Osteoblast (primary cell): ENCODE data around the gene REEP3. TPM values are rescaled to one million over a fixed set of nuclear protein-coding genes. Genes with fewer than 3 reads are reported as not detected.
"Not testable (repeated sequence)": the region's sequence is repeated elsewhere in the genome, so short reads cannot be mapped to it uniquely, and the experiment has no call there.

Source experiments
- DNase-seq: peaks from one replicate; pipeline ENCODE4 v3.0.0; 2011; ENCODE audit warnings: low spot score, mixed read lengths; ENCODE audit not compliant: insufficient read length; ENCODE audit errors: missing footprints
- H2AFZ ChIP-seq: 2 replicates; pipeline ENCODE4 v1.6.0; 2011; ENCODE audit warnings: mild to moderate bottlenecking, low read length
- H3K27ac ChIP-seq: 2 replicates; pipeline ENCODE4 v1.5.1; 2011; ENCODE audit warnings: mild to moderate bottlenecking, low read depth, low read length, moderate library complexity
- H3K27me3 ChIP-seq: 2 replicates; pipeline ENCODE4 v1.6.0; 2012; ENCODE audit warnings: mild to moderate bottlenecking, control low read depth, inconsistent platforms, low read length, moderate library complexity; ENCODE audit not compliant: insufficient read depth
- H3K36me3 ChIP-seq: 2 replicates; pipeline ENCODE4 v1.5.1; 2011; ENCODE audit warnings: mild to moderate bottlenecking, low read length, control low read depth, moderate library complexity; ENCODE audit not compliant: insufficient read depth
- H3K4me1 ChIP-seq: 2 replicates; pipeline ENCODE4 v1.5.1; 2011; ENCODE audit warnings: mild to moderate bottlenecking, low read length, control low read depth, moderate library complexity; ENCODE audit not compliant: insufficient read depth
- H3K4me2 ChIP-seq: 2 replicates; pipeline ENCODE4 v1.6.0; 2011; ENCODE audit warnings: mild to moderate bottlenecking, low read length; ENCODE audit not compliant: insufficient read depth
- H3K4me3 ChIP-seq: fragments of 200-600 bp; sonication (generic); 3 replicates; pipeline ENCODE4 v1.5.1; 2012; ENCODE audit warnings: mild to moderate bottlenecking, low read length, inconsistent platforms; ENCODE audit not compliant: insufficient read depth
- H3K79me2 ChIP-seq: 2 replicates; pipeline ENCODE4 v1.6.0; 2012; ENCODE audit warnings: mild to moderate bottlenecking, low read length, control low read depth, inconsistent platforms; ENCODE audit not compliant: insufficient read depth
- H3K9me3 ChIP-seq: 2 replicates; pipeline ENCODE4 v1.5.1; 2011; ENCODE audit warnings: low read depth, low read length, control low read depth
- H4K20me1 ChIP-seq: 2 replicates; pipeline ENCODE4 v1.6.0; 2012; ENCODE audit warnings: mild to moderate bottlenecking, low read length, control low read depth; ENCODE audit not compliant: insufficient read depth
- CTCF ChIP-seq: IDR thresholded peaks from 2 replicates; pipeline ENCODE4 v1.5.1; 2011; ENCODE audit warnings: mild to moderate bottlenecking, low read depth, low read length, moderate library complexity; ENCODE audit errors: extremely low read depth
- total RNA-seq: library from RNA; depleted of rRNA; stranded (reverse); fragments of >200 nt; gene quantifications from 2 replicates; pipeline ENCODE4 v1.2.3, GENCODE V29; 2012

The REEP3 gene
- total RNA-seq, 1 donor: 71.3 TPM

DNA sequence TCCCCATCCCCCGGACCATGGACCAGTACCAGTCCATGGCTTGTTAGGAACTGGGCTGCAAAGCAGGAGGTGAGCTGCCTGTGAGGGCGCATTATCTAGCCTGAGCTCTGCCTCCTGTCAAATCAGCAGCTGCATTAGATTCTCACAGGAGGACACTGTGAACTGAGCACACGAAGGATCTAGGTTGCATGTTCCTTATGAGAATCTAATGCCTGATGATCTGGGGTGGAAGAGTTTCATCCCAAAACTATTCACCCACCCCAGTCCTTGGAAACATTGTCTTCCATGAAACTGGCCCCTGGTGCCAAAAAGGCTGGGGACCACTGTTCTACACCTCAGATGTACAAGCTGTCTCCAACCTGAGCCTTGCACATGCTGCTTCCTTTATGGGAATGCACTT lies 31.4 kb upstream of the REEP3 start:
- no peak overlapping the region for H2AFZ ChIP-seq
- no peaks in the 10 kb centered on the region for H3K9me3 ChIP-seq
- no peak for TF ChIP-seq CTCF
- no peak for DNase-seq
- peaks cover 5% of the 10 kb centered on the region for H4K20me1 ChIP-seq
- no peak overlapping the region for H3K4me2 ChIP-seq
- H3K4me3 ChIP-seq: no peak overlapping the region
- peaks cover 73% of the 10 kb centered on the region for H3K79me2 ChIP-seq
- no peak overlapping the region for H3K27ac ChIP-seq
- H3K4me1 ChIP-seq: peaks cover 23% of the 10 kb centered on the region
- H3K36me3 ChIP-seq: no peaks in the 10 kb centered on the region
- no peaks in the 10 kb centered on the region for H3K27me3 ChIP-seq

DNA sequence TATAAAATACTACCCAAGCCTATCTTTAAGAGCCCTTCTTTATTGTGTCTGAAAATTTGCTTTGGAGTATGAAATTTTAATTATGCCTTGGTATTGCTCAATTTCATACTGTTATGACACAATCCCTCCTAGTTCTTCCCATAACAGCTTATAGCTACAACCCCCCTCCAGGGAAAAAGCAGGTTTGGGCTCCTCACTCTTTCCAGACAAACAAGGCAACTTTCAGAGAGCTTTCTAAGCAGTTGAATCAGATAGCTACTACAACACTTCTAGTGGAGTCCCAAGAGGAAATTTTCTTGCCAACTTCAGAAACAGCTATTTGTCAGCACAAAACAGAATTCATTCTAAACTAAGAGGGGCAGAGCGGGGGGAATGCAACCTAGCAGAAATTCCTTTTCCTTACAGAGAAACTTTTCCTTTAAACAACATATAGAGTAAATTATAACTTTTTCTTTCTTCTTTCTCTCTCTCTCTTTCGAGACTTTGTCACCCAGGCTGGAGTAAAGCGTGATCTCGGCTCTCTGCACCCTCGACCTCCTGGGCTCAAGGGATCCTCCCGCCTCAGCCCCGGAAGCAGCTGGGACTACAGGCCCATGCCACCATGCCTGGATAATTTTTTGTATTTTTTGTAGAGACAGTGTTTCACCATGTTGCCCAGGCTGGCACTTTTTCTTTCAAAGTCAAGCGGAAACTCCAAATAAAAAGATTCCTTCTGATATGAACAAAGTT lies 29.4 kb upstream of the REEP3 start:
- Histone ChIP-seq H3K4me3 (peak overlapping the region; percentile 53), H3K36me3 (no peaks in the 10 kb centered on the region), H3K4me2 (peak overlapping the region; percentile 82), H3K4me1 (peaks cover 23% of the 10 kb centered on the region), H3K79me2 (peaks cover 73% of the 10 kb centered on the region), H3K27me3 (no peaks in the 10 kb centered on the region), H4K20me1 (peaks cover 5% of the 10 kb centered on the region), H3K27ac (peak overlapping the region; percentile 94), H2AFZ (no peak overlapping the region), H3K9me3 (no peaks in the 10 kb centered on the region)
- DNase-seq: peak; percentile 84
- no peak for TF ChIP-seq CTCF

GRCh38 chr10:63492317-63492690 lies 28.9 kb upstream of the REEP3 start:
- Histone ChIP-seq H3K27ac (peak overlapping the region; percentile 94), H3K4me3 (peak overlapping the region; percentile 53), H3K79me2 (peaks cover 73% of the 10 kb centered on the region), H3K4me2 (peak overlapping the region; percentile 82), H3K4me1 (peaks cover 23% of the 10 kb centered on the region)
- not testable (repeated sequence) for H3K27me3 ChIP-seq, H4K20me1 ChIP-seq, H3K9me3 ChIP-seq, DNase-seq, H3K36me3 ChIP-seq, H2AFZ ChIP-seq

DNA sequence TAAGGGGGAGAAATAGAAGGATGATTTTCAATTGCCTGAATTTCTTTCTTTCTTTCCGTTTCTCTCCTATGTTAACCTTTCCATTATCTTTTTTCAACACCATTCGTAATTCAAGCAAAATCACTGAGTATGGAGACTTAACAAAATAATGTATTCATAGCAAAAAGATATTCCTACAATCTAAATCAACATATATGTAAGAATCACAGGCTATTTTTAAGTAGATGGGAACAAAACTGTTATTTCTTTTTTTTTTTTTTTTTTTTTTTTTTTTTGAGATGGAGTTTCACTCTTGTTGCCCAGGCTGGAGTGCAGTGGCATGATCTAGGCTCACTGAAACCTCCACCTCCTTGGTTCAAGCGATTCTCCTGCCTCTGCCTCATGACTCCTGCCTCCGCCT lies 28.2 kb upstream of the REEP3 start:
- Histone ChIP-seq H3K4me1 (peaks cover 23% of the 10 kb centered on the region), H2AFZ (no peak overlapping the region), H4K20me1 (peaks cover 5% of the 10 kb centered on the region), H3K79me2 (peaks cover 73% of the 10 kb centered on the region), H3K4me3 (no peak overlapping the region), H3K27ac (peak overlapping the region; percentile 94), H3K9me3 (no peaks in the 10 kb centered on the region), H3K36me3 (no peaks in the 10 kb centered on the region), H3K27me3 (no peaks in the 10 kb centered on the region), H3K4me2 (no peak overlapping the region)
- DNase-seq: no peak
- TF ChIP-seq CTCF: no peak
